HEK293T (cell line): Measurements from ENCODE around the gene KARS1.

Source experiments
- ARNT ChIP-seq: fragments of 450-650 bp; IDR thresholded peaks from 2 replicates; pipeline ENCODE4 v1.6.1; 2017; ENCODE audit warnings: mild to moderate bottlenecking
- CTBP1 ChIP-seq: fragments of 450-650 bp; IDR thresholded peaks from 2 replicates; pipeline ENCODE4 v1.6.1; 2016; ENCODE audit warnings: borderline replicate concordance
- ELF4 ChIP-seq: fragments of 450-650 bp; IDR thresholded peaks from 2 replicates; pipeline ENCODE4 v1.6.1; 2017; ENCODE audit warnings: antibody characterized with exemption
- FOXK2 ChIP-seq: fragments of 450-650 bp; IDR thresholded peaks from 2 replicates; pipeline ENCODE4 v1.6.1; 2016; ENCODE audit warnings: mild to moderate bottlenecking
- FOXM1 ChIP-seq: fragments of 450-650 bp; IDR thresholded peaks from 2 replicates; pipeline ENCODE4 v1.6.1; 2017; ENCODE audit warnings: mild to moderate bottlenecking, borderline replicate concordance
- HDGF ChIP-seq: fragments of 450-650 bp; IDR thresholded peaks from 2 replicates; pipeline ENCODE4 v1.6.1; 2017; ENCODE audit warnings: antibody characterized with exemption, borderline replicate concordance
- L3MBTL2 ChIP-seq: fragments of 450-650 bp; conservative IDR thresholded peaks from 2 replicates; pipeline ENCODE4 v1.6.1; 2016; ENCODE audit warnings: mild to moderate bottlenecking
- NFRKB ChIP-seq: fragments of 450-650 bp; IDR thresholded peaks from 2 replicates; pipeline ENCODE4 v1.6.1; 2016; ENCODE audit warnings: mild to moderate bottlenecking, moderate library complexity
- SP1 ChIP-seq: fragments of 450-650 bp; IDR thresholded peaks from 2 replicates; pipeline ENCODE4 v1.6.1; 2017
- TARDBP ChIP-seq: fragments of 450-650 bp; IDR thresholded peaks from 2 replicates; pipeline ENCODE4 v1.6.1; 2016
- ZNF384 ChIP-seq: fragments of 450-650 bp; IDR thresholded peaks from 2 replicates; pipeline ENCODE4 v1.6.1; 2016

GRCh38 chr16:75679366-75679765 lies 31.9 kb upstream of the KARS1 start:
- TF ChIP-seq ELF4 (no peak), ZNF384 (no peak), TARDBP (no peak), SP1 (no peak), FOXK2 (no peak), NFRKB (no peak), L3MBTL2 (no peak), HDGF (no peak), ARNT (no peak), FOXM1 (no peak), CTBP1 (no peak)
